Measurements from ENCODE around the gene TUBB6. TPM values are rescaled to one million over a fixed set of nuclear protein-coding genes. Genes with fewer than 3 reads are reported as not detected.

The TUBB6 gene
- total and polyA plus RNA-seq, 5 donors from 2014 or later, result 0.22 to 2.4 (median 0.64) TPM; not detected in 1

DNA sequence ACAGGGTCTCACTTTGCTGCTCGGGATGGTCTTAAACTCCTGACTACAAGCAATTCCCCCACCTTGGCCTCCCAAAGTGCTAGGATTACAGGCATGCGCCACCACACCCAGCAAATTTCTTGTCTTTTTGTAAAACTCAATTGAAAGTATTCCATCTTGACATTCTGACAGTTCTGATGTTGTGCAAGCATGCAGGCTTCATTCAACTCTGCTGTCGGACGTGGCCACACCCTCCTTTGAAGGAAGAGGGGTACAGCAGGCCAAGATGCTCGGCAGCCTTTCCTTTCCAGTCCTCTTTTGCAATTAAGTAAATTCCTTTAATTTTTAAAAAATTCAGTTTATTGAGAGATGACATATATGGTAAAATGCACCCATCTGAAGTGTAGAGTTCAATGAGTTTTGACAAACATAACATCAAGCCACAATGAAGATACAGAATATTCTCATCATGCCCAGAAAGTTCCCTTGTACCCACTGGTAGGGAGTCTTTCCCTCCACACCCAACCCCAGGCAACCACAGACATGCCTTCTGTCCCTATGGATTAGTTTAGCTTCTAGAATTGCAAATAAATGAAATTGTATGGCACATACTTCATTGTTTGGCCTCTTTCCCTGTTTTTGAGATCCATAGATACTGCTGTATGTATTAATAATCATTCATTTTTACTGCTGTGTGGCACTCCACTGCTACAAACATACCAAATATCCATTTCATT is 33.1 kb downstream of the TUBB6 start:
- Mint-ChIP-seq H3K9me3 (no peaks in the 10 kb centered on the region), H3K36me3 (peaks cover 57% of the 10 kb centered on the region), H3K4me3 (no peak overlapping the region), H3K27ac (no peak overlapping the region), H3K4me1 (no peaks in the 10 kb centered on the region), H3K27me3 (no peaks in the 10 kb centered on the region)
- H3K4me3 ChIP-seq (ENCODE audit: low read depth, low read length), result no peak overlapping the region
- ATAC-seq (ENCODE audit: low read depth in 2 of 2), result no peak
- H3K27me3 ChIP-seq (ENCODE audit: control insufficient read depth, insufficient read depth, low read length), result no peaks in the 10 kb centered on the region
- DNase-seq, result no peak
- peaks cover 59% of the 10 kb centered on the region for H3K36me3 ChIP-seq (ENCODE audit: control insufficient read depth, insufficient read depth, low read length)
- H3K9me3 ChIP-seq (ENCODE audit: control insufficient read depth in 2 of 2, low read length in 2 of 2), result no peaks in the 10 kb centered on the region
- no peak overlapping the region for H3K27ac ChIP-seq (ENCODE audit: insufficient read depth, low read length, poor library complexity, severe bottlenecking)
- no peaks in the 10 kb centered on the region for H3K4me1 ChIP-seq (ENCODE audit: control insufficient read depth, insufficient read depth, low read length, poor library complexity, severe bottlenecking)

DNA sequence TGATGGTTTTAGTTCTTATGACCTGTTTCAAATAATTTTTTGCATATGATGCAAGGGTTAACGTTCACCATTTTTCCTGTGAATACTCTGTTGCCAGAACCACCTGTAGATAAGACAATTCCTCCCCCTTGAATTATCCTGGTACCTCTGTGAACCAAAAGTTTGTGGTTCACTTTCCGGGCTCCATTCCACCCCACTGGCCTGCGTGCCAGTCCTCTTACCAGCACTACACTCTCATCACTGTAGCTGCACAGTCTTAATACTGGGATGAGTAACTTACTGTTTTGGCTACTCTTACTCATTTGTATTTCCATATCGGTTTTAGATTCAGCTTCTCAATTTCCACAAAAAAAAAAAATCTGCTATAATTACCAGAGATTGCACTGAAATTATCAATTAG is 34.6 kb downstream of the TUBB6 start:
- DNase-seq (no peak), ATAC-seq (ENCODE audit: low read depth in 2 of 2) (no peak)
- peaks cover 58% of the 10 kb centered on the region for H3K36me3 ChIP-seq (ENCODE audit: control insufficient read depth, insufficient read depth, low read length)
- H3K4me3 ChIP-seq (ENCODE audit: low read depth, low read length), result no peak overlapping the region
- H3K4me1 ChIP-seq (ENCODE audit: control insufficient read depth, insufficient read depth, low read length, poor library complexity, severe bottlenecking), result no peaks in the 10 kb centered on the region
- H3K27ac Mint-ChIP-seq, result peak overlapping the region in 1 of 3 donors; percentile 44
- no peaks in the 10 kb centered on the region for H3K4me1 Mint-ChIP-seq
- H3K27me3 Mint-ChIP-seq, result no peaks in the 10 kb centered on the region
- H3K27me3 ChIP-seq (ENCODE audit: control insufficient read depth, insufficient read depth, low read length), result no peaks in the 10 kb centered on the region
- H3K9me3 Mint-ChIP-seq, result no peaks in the 10 kb centered on the region
- peaks cover 56% of the 10 kb centered on the region for H3K36me3 Mint-ChIP-seq
- no peaks in the 10 kb centered on the region for H3K9me3 ChIP-seq (ENCODE audit: control insufficient read depth in 2 of 2, low read length in 2 of 2)
- H3K4me3 Mint-ChIP-seq, result no peak overlapping the region
- H3K27ac ChIP-seq (ENCODE audit: insufficient read depth, low read length, poor library complexity, severe bottlenecking), result no peak overlapping the region

DNA sequence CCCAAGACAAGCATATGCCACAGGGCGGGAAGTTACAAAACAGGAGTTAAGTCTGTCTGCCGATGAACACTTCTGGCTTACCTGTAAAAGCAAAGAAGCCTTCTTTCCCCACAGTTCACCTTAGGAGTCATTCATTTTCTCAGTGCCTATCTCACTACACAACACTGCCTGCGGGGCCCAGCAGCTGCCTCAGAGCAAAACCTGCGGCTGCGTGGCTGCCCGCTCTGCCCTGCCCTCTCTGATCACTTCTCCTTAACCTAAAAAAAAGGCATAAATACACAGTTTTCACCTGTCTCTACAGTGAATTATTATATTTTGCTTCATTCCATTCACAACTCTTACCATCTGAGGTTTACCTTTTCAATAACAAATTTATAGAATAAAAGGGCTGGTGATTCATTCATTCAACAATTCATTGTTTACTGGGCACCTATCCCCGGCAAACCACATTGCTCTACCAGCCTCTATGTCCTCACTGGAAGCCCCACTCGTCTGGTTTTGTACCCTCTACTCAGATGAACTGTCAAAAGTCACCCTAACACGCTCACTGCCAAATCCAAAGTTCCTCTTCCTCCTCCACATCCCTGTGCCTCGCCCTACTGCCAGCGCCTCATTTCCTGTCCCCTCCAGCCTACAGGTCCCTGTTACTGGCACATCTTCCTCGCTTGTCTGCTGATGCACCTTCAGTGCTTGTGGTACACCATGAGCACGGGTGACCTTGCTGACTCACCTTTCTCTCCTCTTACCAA is 37.6 kb downstream of the TUBB6 start:
- no peak overlapping the region for H3K4me3 Mint-ChIP-seq

DNA sequence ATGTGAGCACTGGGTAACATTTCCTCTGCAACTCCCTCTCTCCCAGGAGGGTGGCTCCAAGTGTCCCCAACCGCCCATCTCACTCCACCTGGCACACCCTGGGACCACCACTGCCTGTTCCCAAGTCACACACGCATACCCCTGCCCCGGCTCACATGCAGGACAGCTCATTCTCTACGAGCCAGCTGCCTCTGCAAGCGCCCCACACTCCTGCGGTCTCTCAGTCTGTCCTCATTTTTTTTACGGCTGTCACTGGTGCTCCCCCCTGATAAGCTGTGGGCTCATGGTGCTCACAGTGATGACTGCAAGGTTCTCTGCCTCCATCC is 38.2 kb downstream of the TUBB6 start:
- no peak for ATAC-seq (ENCODE audit: low read depth in 2 of 2)
- H3K9me3 ChIP-seq (ENCODE audit: control insufficient read depth in 2 of 2, low read length in 2 of 2), result no peaks in the 10 kb centered on the region
- Mint-ChIP-seq H3K27me3 (no peaks in the 10 kb centered on the region), H3K27ac (peak overlapping the region in 2 of 3 donors; percentile 56 to 84), H3K36me3 (peaks cover 60% of the 10 kb centered on the region), H3K4me3 (no peak overlapping the region), H3K4me1 (no peaks in the 10 kb centered on the region), H3K9me3 (no peaks in the 10 kb centered on the region)
- DNase-seq, result no peak
- H3K4me1 ChIP-seq (ENCODE audit: control insufficient read depth, insufficient read depth, low read length, poor library complexity, severe bottlenecking), result no peaks in the 10 kb centered on the region
- no peaks in the 10 kb centered on the region for H3K27me3 ChIP-seq (ENCODE audit: control insufficient read depth, insufficient read depth, low read length)
- peaks cover 68% of the 10 kb centered on the region for H3K36me3 ChIP-seq (ENCODE audit: control insufficient read depth, insufficient read depth, low read length)
- H3K27ac ChIP-seq (ENCODE audit: insufficient read depth, low read length, poor library complexity, severe bottlenecking), result no peak overlapping the region
- H3K4me3 ChIP-seq (ENCODE audit: low read depth, low read length), result no peak overlapping the region

More for the DNA sequence above, 37.6 kb downstream of the TUBB6 start:
- Mint-ChIP-seq H3K36me3 (peaks cover 60% of the 10 kb centered on the region), H3K4me1 (no peaks in the 10 kb centered on the region), H3K27ac (peak overlapping the region in 2 of 3 donors; percentile 56 to 84), H3K27me3 (no peaks in the 10 kb centered on the region), H3K9me3 (no peaks in the 10 kb centered on the region)
- Histone ChIP-seq H3K27ac (ENCODE audit: insufficient read depth, low read length, poor library complexity, severe bottlenecking) (no peak overlapping the region), H3K4me1 (ENCODE audit: control insufficient read depth, insufficient read depth, low read length, poor library complexity, severe bottlenecking) (no peaks in the 10 kb centered on the region), H3K4me3 (ENCODE audit: low read depth, low read length) (no peak overlapping the region), H3K27me3 (ENCODE audit: control insufficient read depth, insufficient read depth, low read length) (no peaks in the 10 kb centered on the region), H3K9me3 (ENCODE audit: control insufficient read depth in 2 of 2, low read length in 2 of 2) (no peaks in the 10 kb centered on the region), H3K36me3 (ENCODE audit: control insufficient read depth, insufficient read depth, low read length) (peaks cover 68% of the 10 kb centered on the region)
- DNase-seq (no peak), ATAC-seq (ENCODE audit: low read depth in 2 of 2) (no peak)

DNA sequence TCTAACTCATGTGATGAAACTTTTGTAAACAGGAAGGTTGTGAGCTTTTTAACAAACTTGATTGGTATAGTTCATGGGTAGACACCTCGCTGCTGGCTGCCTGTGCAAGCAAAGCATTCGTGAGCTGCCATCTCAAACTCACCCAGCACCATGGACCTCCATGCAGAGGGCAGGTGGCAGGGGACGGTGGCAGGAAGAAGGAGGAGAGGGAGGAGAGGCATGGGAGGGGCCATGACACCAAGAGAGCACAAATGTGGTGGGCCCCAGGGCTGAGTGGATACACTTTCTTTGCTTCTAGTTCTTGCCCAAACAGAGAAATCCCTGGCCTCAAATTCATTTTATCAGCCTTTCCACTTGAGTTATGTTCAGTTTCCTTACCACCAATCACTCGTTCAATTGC is 39.9 kb downstream of the TUBB6 start:
- H3K4me1 ChIP-seq (ENCODE audit: control insufficient read depth, insufficient read depth, low read length, poor library complexity, severe bottlenecking), result no peaks in the 10 kb centered on the region
- peaks cover 74% of the 10 kb centered on the region for H3K36me3 ChIP-seq (ENCODE audit: control insufficient read depth, insufficient read depth, low read length)
- H3K4me3 ChIP-seq (ENCODE audit: low read depth, low read length), result no peak overlapping the region
- no peaks in the 10 kb centered on the region for H3K27me3 Mint-ChIP-seq
- no peaks in the 10 kb centered on the region for H3K9me3 Mint-ChIP-seq
- H3K27ac ChIP-seq (ENCODE audit: insufficient read depth, low read length, poor library complexity, severe bottlenecking), result no peak overlapping the region
- DNase-seq (no peak), ATAC-seq (ENCODE audit: low read depth in 2 of 2) (no peak)
- H3K4me3 Mint-ChIP-seq, result no peak overlapping the region
- no peaks in the 10 kb centered on the region for H3K27me3 ChIP-seq (ENCODE audit: control insufficient read depth, insufficient read depth, low read length)
- peak overlapping the region in 2 of 3 donors; percentile 33 to 43 for H3K27ac Mint-ChIP-seq
- H3K36me3 Mint-ChIP-seq, result peaks cover 51% of the 10 kb centered on the region
- H3K4me1 Mint-ChIP-seq, result no peaks in the 10 kb centered on the region
- no peaks in the 10 kb centered on the region for H3K9me3 ChIP-seq (ENCODE audit: control insufficient read depth in 2 of 2, low read length in 2 of 2)

DNA sequence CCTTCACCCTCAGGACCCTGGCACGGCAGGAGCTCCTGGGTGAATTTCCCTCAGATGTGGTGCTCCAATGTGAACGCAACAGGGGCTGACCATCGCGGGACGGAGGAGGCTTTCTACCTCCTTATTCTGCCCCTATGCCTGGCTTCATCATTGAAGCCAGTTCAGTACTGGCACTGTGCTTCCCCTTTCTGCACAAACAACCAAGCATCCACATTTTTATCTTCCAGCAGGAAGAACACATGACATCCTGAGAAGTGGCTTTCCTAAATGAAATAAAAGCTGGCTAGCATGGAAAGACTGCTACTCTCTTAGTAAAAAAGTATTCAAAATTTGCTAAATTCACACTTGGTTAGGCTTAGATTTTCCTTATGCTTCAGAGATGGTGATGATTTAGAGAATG is 44.1 kb downstream of the TUBB6 start:
- no peak overlapping the region for H3K4me3 ChIP-seq (ENCODE audit: low read depth, low read length)
- no peaks in the 10 kb centered on the region for H3K9me3 Mint-ChIP-seq
- H3K27me3 ChIP-seq (ENCODE audit: control insufficient read depth, insufficient read depth, low read length), result no peaks in the 10 kb centered on the region
- peaks cover 62% of the 10 kb centered on the region for H3K36me3 ChIP-seq (ENCODE audit: control insufficient read depth, insufficient read depth, low read length)
- H3K27ac Mint-ChIP-seq, result no peak overlapping the region
- no peaks in the 10 kb centered on the region for H3K4me1 Mint-ChIP-seq
- DNase-seq, result no peak
- no peak for ATAC-seq (ENCODE audit: low read depth in 2 of 2)
- H3K4me1 ChIP-seq (ENCODE audit: control insufficient read depth, insufficient read depth, low read length, poor library complexity, severe bottlenecking), result no peaks in the 10 kb centered on the region
- peaks cover 47% of the 10 kb centered on the region for H3K36me3 Mint-ChIP-seq
- no peaks in the 10 kb centered on the region for H3K9me3 ChIP-seq (ENCODE audit: control insufficient read depth in 2 of 2, low read length in 2 of 2)
- H3K4me3 Mint-ChIP-seq, result no peak overlapping the region
- no peaks in the 10 kb centered on the region for H3K27me3 Mint-ChIP-seq
- H3K27ac ChIP-seq (ENCODE audit: insufficient read depth, low read length, poor library complexity, severe bottlenecking), result no peak overlapping the region

DNA sequence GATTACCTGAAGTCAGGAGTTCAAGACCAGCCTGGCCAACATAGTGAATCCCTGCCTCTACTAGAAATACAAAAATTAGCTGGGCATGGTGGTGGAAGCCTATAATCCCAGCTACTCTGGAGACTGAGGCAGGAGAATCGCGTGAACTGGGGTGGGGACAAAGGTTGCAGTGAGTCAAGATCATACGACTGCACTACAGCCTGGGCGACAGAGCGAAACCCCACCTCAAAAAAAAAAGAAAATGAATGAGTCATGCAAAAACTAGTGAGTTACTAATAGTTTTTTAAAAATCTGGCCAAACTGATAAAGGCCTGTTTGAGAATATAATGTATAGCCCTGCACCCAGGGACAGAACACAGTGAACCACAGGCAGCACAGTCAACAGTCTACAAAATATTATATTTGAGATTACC is 51.5 kb downstream of the TUBB6 start:
- DNase-seq (no peak), ATAC-seq (ENCODE audit: low read depth in 2 of 2) (no peak)
- Mint-ChIP-seq H3K27me3 (no peaks in the 10 kb centered on the region), H3K4me3 (no peak overlapping the region), H3K36me3 (peaks cover 45% of the 10 kb centered on the region), H3K27ac (no peak overlapping the region), H3K4me1 (peaks cover 0 to 5% (median 2%) of the 10 kb centered on the region in 4 donors), H3K9me3 (no peaks in the 10 kb centered on the region)
- H3K36me3 ChIP-seq (ENCODE audit: control insufficient read depth, insufficient read depth, low read length), result peaks cover 80% of the 10 kb centered on the region
- no peaks in the 10 kb centered on the region for H3K4me1 ChIP-seq (ENCODE audit: control insufficient read depth, insufficient read depth, low read length, poor library complexity, severe bottlenecking)
- H3K27ac ChIP-seq (ENCODE audit: insufficient read depth, low read length, poor library complexity, severe bottlenecking), result no peak overlapping the region
- no peak overlapping the region for H3K4me3 ChIP-seq (ENCODE audit: low read depth, low read length)
- H3K9me3 ChIP-seq (ENCODE audit: control insufficient read depth in 2 of 2, low read length in 2 of 2), result no peaks in the 10 kb centered on the region
- no peaks in the 10 kb centered on the region for H3K27me3 ChIP-seq (ENCODE audit: control insufficient read depth, insufficient read depth, low read length)
